DMS 273 (cell line): ENCODE results near the gene TAGLN.

Experiments
- DNase-seq: peaks from one replicate; lab custom pipeline; 2025; ENCODE audit not compliant: unreplicated experiment; lab: John Stamatoyannopoulos, UW

TAGLN gene

DNA sequence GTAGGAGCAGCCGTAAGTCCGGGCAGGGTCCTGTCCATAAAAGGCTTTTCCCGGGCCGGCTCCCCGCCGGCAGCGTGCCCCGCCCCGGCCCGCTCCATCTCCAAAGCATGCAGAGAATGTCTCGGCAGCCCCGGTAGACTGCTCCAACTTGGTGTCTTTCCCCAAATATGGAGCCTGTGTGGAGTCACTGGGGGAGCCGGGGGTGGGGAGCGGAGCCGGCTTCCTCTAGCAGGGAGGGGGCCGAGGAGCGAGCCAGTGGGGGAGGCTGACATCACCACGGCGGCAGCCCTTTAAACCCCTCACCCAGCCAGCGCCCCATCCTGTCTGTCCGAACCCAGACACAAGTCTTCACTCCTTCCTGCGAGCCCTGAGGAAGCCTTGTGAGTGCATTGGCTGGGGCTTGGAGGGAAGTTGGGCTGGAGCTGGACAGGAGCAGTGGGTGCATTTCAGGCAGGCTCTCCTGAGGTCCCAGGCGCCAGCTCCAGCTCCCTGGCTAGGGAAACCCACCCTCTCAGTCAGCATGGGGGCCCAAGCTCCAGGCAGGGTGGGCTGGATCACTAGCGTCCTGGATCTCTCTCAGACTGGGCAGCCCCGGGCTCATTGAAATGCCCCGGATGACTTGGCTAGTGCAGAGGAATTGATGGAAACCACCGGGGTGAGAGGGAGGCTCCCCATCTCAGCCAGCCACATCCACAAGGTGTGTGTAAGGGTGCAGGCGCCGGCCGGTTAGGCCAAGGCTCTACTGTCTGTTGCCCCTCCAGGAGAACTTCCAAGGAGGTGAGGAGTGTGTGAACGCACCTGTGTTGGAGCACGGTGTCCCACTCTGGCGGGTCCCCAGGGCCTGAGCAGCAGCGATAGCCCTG lies at the start of gene TAGLN:
TAGLN (plus strand) TSS at position 318 of the 863 bp plus-strand sequence. CDS start 3,644 bp downstream, outside the sequence.
- DNase-seq = peak; percentile 29

DNA sequence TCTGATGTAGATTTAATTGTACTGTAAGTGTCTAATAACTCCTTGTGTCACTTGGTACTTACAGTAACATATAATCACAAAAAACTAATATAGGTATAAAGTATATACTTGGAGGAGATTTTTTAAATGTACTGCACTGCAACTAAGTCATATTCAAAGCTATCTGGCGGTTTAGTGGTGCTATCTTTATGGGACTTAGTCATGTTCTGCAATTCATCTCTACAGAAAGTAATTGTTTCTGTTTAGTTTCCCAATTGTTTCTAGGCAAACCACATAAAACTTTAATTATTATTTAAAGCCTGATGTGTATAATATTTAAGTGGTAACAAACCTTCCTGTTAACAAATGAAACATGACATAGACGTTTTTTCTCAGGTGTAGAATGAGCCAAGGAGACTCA lies 47.1 kb upstream of the TAGLN start:
- DNase-seq = no peak

- DNase-seq = no peak
These were observed 44.7 kb upstream of the TAGLN start for GRCh38 chr11:117154468-117154867.

- DNase-seq = no peak
These were observed 41.7 kb upstream of the TAGLN start for GRCh38 chr11:117157507-117157906.

GRCh38 chr11:117159892-117160291 lies 39.3 kb upstream of the TAGLN start:
- no peak for DNase-seq

GRCh38 chr11:117160826-117161225 lies 38.3 kb upstream of the TAGLN start:
- no peak for DNase-seq

DNA sequence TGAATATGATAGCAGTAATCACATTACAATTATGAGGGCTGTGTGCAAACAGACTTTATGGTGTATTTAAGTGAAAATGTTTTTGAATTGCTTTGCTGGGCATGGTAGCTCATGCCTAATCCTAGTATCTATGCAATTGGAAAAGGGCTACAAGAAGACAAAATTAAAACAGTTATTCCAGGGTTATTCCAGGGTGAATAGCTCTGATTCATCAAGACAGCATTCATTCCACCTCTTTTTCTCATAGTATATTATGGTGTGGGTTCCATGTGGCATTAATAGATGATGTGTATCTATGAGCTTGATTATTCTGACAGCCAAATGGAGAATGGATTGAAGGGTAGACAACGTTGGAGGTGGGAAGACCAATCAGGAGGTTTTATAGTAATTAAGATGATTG lies 32.7 kb upstream of the TAGLN start:
- DNase-seq = no peak

- DNase-seq = no peak
These were observed 29.4 kb upstream of the TAGLN start for GRCh38 chr11:117169736-117170135.

DNA sequence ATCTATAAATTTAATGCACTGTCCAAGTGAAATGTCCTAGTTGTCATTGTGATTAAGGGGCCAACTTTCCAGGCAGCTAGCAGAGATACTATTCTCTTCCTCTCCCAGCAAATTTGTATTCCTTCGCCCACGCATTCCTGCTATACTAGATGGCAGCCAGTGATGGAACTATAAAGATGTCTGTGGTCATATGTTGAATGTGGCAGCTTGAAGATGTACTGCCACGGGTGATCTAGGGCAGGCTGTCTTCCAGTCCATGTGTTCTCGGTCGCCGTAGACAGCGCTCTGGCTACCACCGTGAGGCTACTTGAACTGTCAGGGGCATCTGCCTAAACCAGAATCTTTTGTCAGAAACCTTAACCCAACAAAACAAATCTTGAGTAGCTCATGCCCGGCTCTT lies 29.0 kb upstream of the TAGLN start:
- no peak for DNase-seq

GRCh38 chr11:117171007-117171403 lies 28.2 kb upstream of the TAGLN start:
- no peak for DNase-seq

- DNase-seq = no peak
These were observed 27.6 kb upstream of the TAGLN start for GRCh38 chr11:117171404-117172061.

GRCh38 chr11:117172724-117173421 lies 26.3 kb upstream of the TAGLN start:
- no peak for DNase-seq

DNA sequence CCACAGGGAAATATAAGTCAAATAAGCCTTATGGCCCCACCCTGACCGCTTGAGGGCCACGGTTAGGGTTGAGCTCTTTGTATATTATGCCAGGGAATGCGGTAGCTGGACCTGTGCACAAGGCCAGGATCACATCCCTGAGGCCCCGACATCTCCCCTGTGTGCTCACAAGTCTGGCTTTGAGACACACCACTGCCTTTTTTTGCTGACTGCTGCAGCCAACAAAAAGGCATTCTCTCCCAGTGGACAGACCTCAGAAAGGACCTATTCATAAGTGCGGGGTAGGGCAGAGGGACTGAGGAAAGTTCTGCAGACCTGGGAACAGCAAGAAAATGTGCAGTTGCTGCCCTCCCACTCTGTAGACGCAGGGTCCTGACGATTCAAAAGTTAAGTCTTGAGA lies 24.1 kb upstream of the TAGLN start:
- no peak for DNase-seq

- peak; percentile 28 for DNase-seq
These were observed 23.4 kb upstream of the TAGLN start for GRCh38 chr11:117175781-117176180.

DNA sequence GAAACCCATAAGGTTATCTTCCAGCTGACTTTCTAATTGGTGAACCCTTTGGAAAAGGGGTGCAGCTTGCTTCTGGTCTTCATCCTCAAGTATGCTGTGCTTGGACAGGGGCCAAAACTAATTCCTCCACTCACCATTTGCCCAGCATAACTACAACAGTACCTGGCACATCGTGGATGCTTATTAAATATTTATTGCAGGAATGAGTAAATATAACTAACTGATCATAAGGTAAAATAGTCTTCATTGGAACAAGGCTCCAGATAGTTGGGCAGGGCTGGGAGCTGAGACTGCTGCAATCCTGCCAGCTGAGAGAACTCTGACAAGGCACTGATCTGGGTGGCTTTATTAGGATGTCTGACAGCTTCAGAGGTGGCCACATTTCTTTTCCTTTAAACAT lies 23.0 kb upstream of the TAGLN start:
- DNase-seq = no peak

DNA sequence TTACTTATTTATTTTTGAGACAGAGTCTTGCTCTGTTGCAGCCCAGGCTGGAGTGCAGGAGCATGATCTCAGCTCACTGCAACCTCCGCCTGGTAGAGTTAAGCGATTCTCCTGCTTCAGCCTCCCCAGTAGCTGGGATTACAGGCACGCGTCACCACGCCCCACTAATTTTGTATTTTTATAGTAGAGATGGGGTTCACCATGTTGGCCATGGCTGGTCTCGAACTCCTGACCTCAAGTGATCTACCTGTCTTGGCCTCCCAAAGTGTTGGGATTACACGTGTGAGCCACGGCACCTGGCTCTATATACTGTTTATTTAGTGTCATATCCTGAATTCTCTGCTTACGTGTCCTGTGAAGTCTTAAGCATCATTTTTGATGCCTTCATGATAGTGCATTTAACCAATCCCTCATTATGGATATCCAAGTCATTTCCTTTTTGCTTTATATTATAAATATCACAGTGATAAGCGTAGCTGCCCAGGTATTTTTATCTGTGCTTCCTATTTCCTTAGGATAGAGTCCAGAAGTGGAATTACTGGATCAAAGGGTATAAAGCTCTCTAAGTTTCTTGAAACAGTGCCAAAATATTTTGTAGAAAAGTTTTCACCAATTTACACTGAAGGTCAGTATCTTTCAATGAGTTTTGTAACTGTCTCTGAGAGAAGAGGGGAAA lies 21.5 kb upstream of the TAGLN start:
- DNase-seq = peak; percentile 20

GRCh38 chr11:117178210-117179034 lies 20.7 kb upstream of the TAGLN start, which contains the start of gene SIDT2:
SIDT2 (plus strand) TSS chr11:117178743; CDS start chr11:117179264, 521 bp downstream.
- DNase-seq = peak; percentile 93

- peak; percentile 41 for DNase-seq
These were observed 19.8 kb upstream of the TAGLN start for GRCh38 chr11:117179048-117179999.

- peak; percentile 38 for DNase-seq
These were observed 19.1 kb upstream of the TAGLN start for GRCh38 chr11:117180020-117180419.
